RPMI7951 (cell line): ENCODE results near the gene XPOT. TPM values are rescaled to one million over a fixed set of nuclear protein-coding genes. Genes with fewer than 3 reads are reported as not detected.

Experiments used
- DNase-seq: peaks from one replicate; pipeline ENCODE4 v3.0.0-alpha.2; 2012; ENCODE audit warnings: low read depth
- total RNA-seq: library from RNA; depleted of rRNA; stranded (reverse); fragments of >200 nt; shearing (Covaris generic); gene quantifications from 2 replicates; pipeline ENCODE4 v1.2.3, GENCODE V29; 2014; rRNA removed

XPOT gene
- total RNA-seq, 1 experiment from 2014 or later = 74.0 TPM

DNA sequence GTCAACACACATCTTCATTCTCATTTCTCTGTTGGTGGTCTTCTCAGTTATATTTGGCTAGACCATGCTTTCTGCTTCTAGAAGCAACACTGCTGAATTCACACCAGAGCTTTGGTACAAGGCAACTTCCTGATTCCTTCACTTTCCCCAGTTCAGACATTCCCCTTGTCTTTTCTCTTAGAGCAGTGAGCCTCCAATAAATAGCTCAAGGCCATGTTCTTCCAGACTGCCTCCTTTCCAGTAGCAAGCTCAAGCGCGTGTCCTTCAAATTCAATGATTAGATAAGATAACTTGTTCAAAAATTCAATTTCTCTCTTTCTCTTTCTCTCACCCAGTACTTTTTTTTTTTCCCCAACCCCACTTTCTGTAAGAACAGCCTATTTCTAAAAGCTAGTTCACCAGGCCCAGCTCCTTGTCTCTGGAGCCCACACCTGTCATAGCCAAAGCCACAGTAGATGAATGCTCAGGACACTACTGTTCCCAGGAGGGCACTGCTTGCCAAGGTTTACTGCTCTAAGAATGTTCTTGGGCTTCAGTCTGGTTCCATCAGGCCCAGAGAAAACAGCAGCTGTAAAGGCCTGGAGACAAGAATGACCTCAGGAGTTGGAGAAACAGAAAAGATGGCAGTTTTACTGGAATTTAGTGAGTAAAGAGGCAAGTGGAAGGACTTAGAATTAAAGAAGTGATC is 65.4 kb downstream of the XPOT start:
- no peak for DNase-seq

DNA sequence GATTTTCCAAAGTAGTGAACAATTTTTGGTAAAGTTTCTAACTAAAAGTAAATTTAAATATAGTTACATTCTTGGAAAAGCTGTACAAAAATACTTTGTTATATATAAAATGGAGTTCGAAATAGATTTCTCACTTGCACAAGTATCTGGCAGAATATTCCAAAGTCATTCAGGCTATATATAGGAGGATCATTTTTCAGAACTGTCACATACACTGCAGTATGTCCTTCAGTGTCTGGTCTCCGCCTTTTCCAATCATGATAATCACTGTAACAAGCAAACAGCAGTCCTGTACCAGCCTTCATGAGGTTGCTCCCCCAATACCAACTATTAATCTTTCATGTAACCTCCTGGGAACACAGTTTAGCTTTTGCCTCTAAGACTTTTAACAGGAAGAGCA is 66.3 kb downstream of the XPOT start:
- no peak for DNase-seq

DNA sequence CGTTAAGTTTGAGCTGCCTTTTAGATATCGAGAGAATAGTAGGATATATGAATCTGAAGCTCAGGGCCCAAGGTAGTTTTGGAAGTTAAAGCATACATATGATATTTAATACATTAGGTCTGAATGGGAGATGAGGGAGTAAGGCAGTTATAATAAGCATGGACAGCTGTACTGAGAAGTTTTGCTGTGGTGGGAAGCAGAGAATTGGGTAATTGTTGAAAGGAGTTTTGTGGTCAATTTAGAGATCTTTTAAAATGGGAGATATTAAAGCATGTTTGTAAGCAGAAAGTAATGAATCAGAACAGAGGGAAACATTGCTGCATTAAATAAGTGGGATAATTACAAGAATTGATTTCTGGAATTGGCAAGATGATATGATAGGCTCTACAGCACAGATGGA is 69.0 kb downstream of the XPOT start:
- DNase-seq = no peak

DNA sequence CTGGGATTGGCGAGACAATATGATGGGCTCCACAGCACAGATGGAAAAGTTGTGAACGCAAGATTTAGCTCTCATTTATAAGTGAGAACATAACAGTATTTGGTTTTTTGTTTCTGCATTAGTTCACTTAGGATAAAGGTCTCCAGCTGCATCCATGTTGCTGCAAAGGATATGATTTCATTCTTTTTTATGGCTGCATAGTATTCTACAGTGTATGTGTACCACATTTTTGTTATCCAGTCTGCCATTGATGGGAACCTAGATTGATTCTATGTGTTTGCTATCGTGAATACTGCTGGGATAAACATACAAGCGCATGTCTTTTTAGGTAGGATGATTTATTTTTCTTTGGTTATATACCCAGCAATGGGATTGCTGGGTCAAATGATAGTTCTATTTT is 71.3 kb downstream of the XPOT start:
- DNase-seq = no peak

DNA sequence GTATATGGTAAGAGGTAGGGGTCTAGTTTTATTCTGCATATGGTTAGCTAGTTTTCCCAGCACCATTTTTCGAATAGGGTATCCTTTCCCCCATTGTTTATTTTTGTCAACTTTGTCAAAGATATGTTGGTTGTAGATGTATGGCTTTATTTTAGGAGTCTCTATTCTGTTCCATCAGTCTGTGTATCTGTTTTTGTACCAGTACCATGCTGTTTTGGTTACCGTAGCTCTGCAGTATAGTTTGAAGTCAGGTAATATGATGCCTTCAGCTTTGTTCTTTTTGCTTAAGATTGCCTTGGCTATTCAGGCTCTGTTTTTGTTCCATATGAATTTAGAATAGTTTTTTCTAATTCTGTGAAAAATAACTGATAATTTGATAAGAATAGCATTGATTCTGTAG is 72.7 kb downstream of the XPOT start:
- DNase-seq = no peak

DNA sequence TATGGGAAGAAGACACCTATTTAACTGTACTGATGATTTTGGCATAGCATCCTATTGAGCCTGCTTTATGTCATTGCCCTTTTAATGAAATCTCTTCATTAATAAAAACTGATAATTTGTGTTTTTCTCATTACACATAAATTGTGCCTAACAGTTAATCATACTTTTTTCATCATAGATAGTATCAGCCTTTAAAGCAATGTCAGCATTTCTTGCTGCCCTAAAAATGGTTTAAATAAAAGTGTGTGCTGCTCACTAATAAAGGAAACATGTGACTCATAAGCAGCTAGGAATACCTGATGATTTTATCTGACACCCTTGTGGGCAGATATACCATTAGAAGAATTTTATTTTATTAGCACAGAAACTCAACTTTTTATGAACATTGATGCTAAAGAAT is 74.5 kb downstream of the XPOT start:
- DNase-seq = no peak

DNA sequence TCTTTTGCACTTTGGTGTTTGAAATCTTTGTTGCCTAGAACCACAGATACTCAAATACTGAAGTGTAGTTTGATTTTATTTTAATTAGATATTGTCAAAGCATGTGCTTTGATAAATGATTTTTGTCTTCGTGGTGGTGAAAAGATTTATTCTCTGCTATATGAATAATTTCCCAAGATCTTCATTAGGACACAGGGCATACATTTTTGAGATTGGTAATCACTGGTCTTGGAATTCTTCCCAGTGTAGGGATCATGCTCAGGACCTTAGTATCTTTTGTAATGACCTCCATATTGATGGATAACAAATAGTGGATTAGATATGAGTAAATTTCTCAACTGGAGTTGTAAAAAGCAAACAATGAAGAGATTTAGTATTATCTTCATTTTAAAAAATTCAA is 76.0 kb downstream of the XPOT start:
- DNase-seq = no peak

DNA sequence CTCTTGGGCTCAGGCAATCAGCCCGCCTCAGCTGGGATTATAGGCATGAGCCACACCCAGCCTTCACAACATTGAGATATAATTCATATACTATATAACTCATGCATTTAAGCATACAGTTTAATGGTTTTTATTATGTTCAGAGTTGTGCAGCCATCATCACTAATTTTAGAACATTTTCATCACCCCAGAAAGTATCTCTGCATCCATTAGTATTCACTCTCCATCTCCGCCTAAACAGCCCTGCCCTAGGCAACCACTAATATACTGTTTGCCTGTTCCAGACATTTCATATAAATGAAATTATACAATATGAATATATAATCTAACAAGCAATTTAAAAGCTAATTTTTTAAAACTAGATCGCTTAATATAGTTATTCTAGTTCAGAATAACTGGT is 82.5 kb downstream of the XPOT start:
- DNase-seq = no peak

DNA sequence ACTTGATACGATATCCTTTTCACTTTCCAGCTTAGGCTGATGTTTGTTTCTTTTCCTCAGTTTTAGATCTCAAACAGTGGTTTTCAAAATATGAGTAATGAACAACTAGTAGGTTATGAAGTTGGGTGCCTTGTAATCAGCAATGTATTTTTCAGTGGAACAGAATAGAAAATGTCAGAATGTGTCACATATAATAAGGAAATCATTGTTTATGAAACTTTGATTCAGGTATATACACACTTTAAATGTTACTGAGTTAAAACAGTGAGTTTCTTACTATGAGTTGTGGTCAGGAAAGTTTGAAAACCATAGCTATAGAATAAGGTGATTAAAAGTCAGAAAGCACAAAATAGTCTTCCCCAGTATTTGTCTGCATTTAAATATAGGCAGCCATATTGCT is 87.5 kb downstream of the XPOT start:
- no peak for DNase-seq

DNA sequence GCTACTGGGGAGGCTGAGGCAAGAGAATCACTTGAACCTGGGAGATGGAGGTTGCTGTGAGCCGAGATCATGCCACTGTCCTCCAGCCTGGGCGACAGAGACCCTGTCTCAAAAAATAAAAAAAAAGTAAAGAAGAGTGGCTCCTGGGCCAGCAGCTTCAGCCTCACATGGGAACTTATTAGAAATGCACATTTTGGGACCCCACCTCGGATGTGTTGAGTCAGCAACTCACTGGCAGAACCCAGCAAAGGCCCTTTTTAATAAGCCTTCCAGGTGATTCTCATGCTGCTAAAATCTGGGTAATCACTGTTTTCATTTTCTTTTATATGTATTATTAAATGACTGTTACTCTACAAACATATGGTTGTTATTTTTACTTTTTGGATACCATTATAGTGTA is 89.3 kb downstream of the XPOT start:
- DNase-seq = no peak

DNA sequence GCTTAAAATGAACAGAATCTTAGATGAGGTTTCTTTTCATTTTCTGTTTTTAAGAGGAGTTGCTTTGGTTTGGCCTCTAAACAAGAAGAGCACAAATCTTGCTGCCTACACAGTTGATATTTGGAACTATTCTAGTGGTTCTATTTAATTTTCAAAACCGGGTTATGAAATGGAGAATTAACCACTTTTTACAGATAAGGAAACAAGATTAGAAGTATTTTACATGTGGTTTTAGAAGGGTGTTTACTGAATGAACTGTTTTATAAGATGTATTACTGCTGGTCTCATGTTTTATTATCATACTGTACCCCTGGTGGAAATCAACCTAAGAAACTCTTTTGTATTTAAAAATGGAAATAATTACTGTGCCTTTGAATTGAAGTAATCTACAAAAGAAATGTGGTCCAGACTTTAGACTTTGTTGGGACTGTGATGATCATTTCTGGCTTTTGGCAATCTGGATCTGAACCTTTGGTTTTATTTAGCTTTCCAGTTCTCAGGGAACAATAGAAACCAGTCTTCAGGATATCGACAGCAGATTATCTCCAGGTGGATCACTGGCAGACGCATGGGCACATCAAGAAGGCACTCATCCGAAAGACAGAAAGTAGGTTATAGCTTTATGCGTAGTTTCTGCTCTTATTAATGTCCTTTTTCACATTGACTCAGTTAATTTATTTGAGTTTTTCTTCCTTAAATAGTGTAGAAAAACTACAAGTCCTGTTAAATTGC is 91.0 kb downstream of the XPOT start:
- no peak for DNase-seq

DNA sequence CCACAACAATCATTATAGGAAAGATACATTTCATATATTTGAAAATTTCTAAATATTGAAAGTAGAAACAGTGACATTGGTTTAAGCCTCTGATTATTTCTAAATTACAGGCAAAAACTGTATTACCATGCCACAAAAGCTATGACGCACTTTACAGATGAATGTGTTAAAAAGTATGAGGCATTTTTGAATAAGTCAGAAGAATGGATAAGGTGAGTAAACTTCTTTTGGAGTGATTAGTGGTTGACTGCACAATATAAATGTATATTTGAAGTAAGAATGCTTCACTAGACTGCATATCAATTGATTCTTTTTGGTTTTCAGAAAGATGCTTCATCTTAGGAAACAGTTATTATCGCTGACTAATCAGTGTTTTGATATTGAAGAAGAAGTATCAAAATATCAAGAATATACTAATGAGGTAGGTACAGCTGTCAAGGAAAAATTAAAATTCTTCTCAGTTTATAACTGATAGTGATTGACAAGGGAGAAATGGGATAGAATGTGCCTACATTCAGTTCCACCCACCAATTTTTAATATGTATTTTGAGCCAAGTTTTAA is 92.7 kb downstream of the XPOT start:
- no peak for DNase-seq

DNA sequence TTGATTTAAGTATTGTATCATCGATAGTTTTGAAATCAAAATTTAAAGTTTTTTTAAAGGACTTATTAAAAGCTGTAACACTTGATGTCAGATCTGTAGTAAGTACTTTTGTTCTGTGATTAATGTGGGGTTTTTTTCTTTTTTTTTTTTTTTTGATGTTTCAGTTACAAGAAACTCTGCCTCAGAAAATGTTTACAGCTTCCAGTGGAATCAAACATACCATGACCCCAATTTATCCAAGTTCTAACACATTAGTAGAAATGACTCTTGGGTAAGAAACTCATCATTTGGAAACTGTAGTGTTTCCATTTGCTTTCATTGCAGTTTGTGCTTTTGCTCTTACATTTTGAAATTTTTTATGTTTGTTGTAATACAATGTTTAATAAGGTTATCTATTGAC is 93.3 kb downstream of the XPOT start:
- DNase-seq = no peak

DNA sequence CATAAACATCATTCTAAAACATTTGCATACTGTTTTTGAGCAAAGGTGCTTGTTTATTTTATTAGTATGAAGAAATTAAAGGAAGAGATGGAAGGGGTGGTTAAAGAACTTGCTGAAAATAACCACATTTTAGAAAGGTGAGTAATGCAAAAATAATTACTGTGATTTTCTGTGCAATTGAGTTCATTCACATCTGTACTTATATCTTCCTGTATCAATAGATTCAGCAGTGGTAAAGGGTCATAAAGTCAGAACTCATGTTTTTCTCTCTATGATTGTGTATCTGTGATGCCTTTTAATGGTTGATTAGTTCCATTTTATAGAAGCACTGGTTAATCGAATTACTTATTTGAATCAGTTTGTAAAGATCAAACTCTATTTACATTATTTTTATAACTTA is 93.7 kb downstream of the XPOT start:
- DNase-seq = no peak

DNA sequence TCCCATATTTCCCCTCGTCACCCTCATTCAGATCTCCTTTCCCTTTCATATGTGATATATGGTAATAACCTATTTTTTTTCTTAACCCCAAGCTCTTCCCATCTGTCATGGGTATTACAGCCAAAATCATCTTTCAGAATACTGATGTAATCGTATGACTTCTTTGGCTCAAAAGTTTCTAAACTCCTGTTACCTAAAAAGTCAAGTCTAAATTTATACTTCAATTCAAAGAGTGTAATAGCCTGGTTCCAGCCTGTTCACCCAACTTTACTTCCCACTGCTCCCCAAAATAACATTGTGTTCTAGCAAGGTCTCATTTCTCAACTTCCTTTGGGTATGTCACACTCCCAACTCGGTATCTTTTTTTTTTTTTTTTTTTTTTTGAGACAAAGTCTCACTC is 96.2 kb downstream of the XPOT start:
- DNase-seq = no peak

Other genes with a start within 250 kb of the XPOT start
- 3.9 and 10.2 TPM in 2 replicates for gene KICS2, start 182.1 kb upstream of the XPOT start, total RNA-seq
- gene C12orf56, start 13.6 kb upstream of the XPOT start, total RNA-seq = under 0.01 TPM in 1 of 2 replicates, not detected in the other
- 26.2 and 32.1 TPM in 2 replicates for gene TBK1, start 47.7 kb downstream of the XPOT start, total RNA-seq
- 12.4 and 15.2 TPM in 2 replicates for gene RASSF3, start 206.1 kb downstream of the XPOT start, total RNA-seq